WTC11 (cell line): ENCODE measurements around the gene TAF7L. TPM values are rescaled to one million over a fixed set of nuclear protein-coding genes. Genes with fewer than 3 reads are reported as not detected.

Experiments used
- ATAC-seq: fragments of 200-7000 bp; cut with Tn5 transposase; 2 replicates; pipeline ENCODE4 v1.10.0; 2021; ENCODE audit warnings: mild to moderate bottlenecking, moderate library complexity
- CTCF ChIA-PET: fragments of 300-600 bp; sonication (Branson Sonifier 250); formaldehyde crosslinking; loops from one replicate; lab custom pipeline; 2021; ENCODE audit warnings: antibody characterized with exemption; lab: Charles Lee
- POLR2A ChIA-PET: fragments of 350-600 bp; sonication (Branson Sonifier 250); formaldehyde crosslinking; loops from one replicate; lab custom pipeline; 2021; ENCODE audit warnings: antibody characterized with exemption; lab: Charles Lee
- DNase-seq: peaks from one replicate; pipeline ENCODE4 v3.0.0; 2021; ENCODE audit warnings: low spot score
- H3K27ac Mint-ChIP-seq: 2 replicates; pipeline ENCODE4 v1.8.0; 2021; ENCODE audit warnings: mixed read lengths
- H3K27me3 Mint-ChIP-seq: 2 replicates; pipeline ENCODE4 v1.8.0; 2021; ENCODE audit warnings: low read depth, mild to moderate bottlenecking, moderate library complexity, mixed read lengths
- H3K36me3 Mint-ChIP-seq: 2 replicates; pipeline ENCODE4 v1.8.0; 2021; ENCODE audit warnings: mixed read lengths
- H3K4me1 Mint-ChIP-seq: 2 replicates; pipeline ENCODE4 v1.8.0; 2022; ENCODE audit warnings: mixed read lengths
- H3K4me3 Mint-ChIP-seq: 2 replicates; pipeline ENCODE4 v1.8.0; 2021; ENCODE audit warnings: mild to moderate bottlenecking, moderate library complexity, mixed read lengths
- H3K9me3 Mint-ChIP-seq: 2 replicates; pipeline ENCODE4 v1.8.0; 2021; ENCODE audit warnings: mixed read lengths
- HMGA2 ChIP-seq: fragments of 250-450 bp; sonication (Bioruptor Pico); IDR thresholded peaks from 2 replicates; pipeline ENCODE4 v1.4.0; 2021; ENCODE audit warnings: mild to moderate bottlenecking, moderate library complexity
- IRF2 ChIP-seq: sonication (generic); formaldehyde crosslinking; IDR thresholded peaks from 2 replicates; pipeline ENCODE4 v1.8.0; 2022; ENCODE audit warnings: low read depth, missing genetic modification reagents, borderline replicate concordance
- JUN ChIP-seq: sonication (generic); formaldehyde crosslinking; IDR thresholded peaks from 2 replicates; pipeline ENCODE4 v1.8.0; 2023; ENCODE audit warnings: mild to moderate bottlenecking, missing genetic modification reagents
- MAX ChIP-seq: sonication (generic); formaldehyde crosslinking; IDR thresholded peaks from 2 replicates; pipeline ENCODE4 v1.8.0; 2022; ENCODE audit warnings: mild to moderate bottlenecking, missing genetic modification reagents
- NFYB ChIP-seq: sonication (generic); formaldehyde crosslinking; conservative IDR thresholded peaks from 2 replicates; pipeline ENCODE4 v1.8.0; 2022; ENCODE audit warnings: low read depth, missing genetic modification reagents
- NR2C2 ChIP-seq: sonication (generic); formaldehyde crosslinking; IDR thresholded peaks from 2 replicates; pipeline ENCODE4 v1.8.0; 2022; ENCODE audit warnings: mild to moderate bottlenecking, missing genetic modification reagents
- OVOL2 ChIP-seq: fragments of 250-450 bp; sonication (Bioruptor Pico); IDR thresholded peaks from 2 replicates; pipeline ENCODE4 v1.9.0; 2021; ENCODE audit warnings: mild to moderate bottlenecking, borderline replicate concordance
- SMAD4 ChIP-seq: sonication (generic); formaldehyde crosslinking; IDR thresholded peaks from 2 replicates; pipeline ENCODE4 v1.8.0; 2022; ENCODE audit warnings: mild to moderate bottlenecking, missing genetic modification reagents
- SP1 ChIP-seq: sonication (generic); formaldehyde crosslinking; conservative IDR thresholded peaks from 2 replicates; pipeline ENCODE4 v1.8.1; 2022; ENCODE audit warnings: missing genetic modification reagents
- ZMAT4 ChIP-seq: fragments of 250-450 bp; sonication (Bioruptor Pico); IDR thresholded peaks from 2 replicates; pipeline ENCODE4 v1.9.0; 2021; ENCODE audit warnings: mild to moderate bottlenecking
- ZNF263 ChIP-seq: sonication (generic); formaldehyde crosslinking; IDR thresholded peaks from 2 replicates; pipeline ENCODE4 v1.8.1; 2022; ENCODE audit warnings: low read depth, mild to moderate bottlenecking, moderate library complexity, missing genetic modification reagents
- ZNF317 ChIP-seq: sonication (generic); formaldehyde crosslinking; IDR thresholded peaks from 2 replicates; pipeline ENCODE4 v1.8.1; 2023; ENCODE audit warnings: low read depth, mild to moderate bottlenecking, moderate library complexity, missing genetic modification reagents, borderline replicate concordance
- total RNA-seq: library from RNA; stranded (reverse); gene quantifications from 3 replicates; pipeline ENCODE4 v1.2.3, GENCODE V29; 2021
- TF ChIP-seq, protein P1 (sequence below): fragments of 250-450 bp; sonication (Bioruptor Pico); conservative IDR thresholded peaks from 2 replicates; pipeline ENCODE4 v1.9.0; 2021; ENCODE audit warnings: mild to moderate bottlenecking
- TF ChIP-seq, protein P2 (sequence below): sonication (generic); formaldehyde crosslinking; IDR thresholded peaks from 2 replicates; pipeline ENCODE4 v1.8.1; 2022; ENCODE audit warnings: low read depth, missing genetic modification reagents, borderline replicate concordance
- TF ChIP-seq, protein P3 (sequence below): sonication (generic); formaldehyde crosslinking; IDR thresholded peaks from 2 replicates; pipeline ENCODE4 v1.8.0; 2022; ENCODE audit warnings: mild to moderate bottlenecking, missing genetic modification reagents
- TF ChIP-seq, protein P4 (sequence below): fragments of 250-450 bp; sonication (Bioruptor Pico); IDR thresholded peaks from 2 replicates; pipeline ENCODE4 v1.9.0; 2021; ENCODE audit warnings: mild to moderate bottlenecking

The TAF7L gene
- total RNA-seq, 1 experiment from 2014 or later: 0.17 TPM

DNA sequence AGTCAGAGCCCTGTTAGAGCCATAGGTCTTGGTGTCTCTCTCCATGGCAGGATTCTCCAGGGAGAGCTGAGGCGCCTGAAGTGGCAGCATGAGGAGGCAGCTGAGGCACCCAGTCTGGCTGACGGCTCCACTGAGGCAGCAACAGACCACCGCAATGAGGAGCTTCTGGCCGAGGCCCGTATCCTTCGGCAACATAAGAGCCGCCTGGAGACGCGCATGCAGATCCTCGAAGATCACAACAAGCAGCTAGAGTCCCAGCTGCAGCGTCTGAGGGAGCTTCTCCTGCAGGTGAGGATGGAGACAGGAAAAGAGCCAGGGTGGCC is 32.9 kb downstream of the TAF7L start:
- POLR2A ChIA-PET: no interaction called here

GRCh38 chrX:101257448-101258258 is 33.5 kb downstream of the TAF7L start:
- Mint-ChIP-seq H3K4me1 (peaks cover 7% of the 10 kb centered on the region; the same call in 1 of the 2 replicates), H3K36me3 (no peaks in the 10 kb centered on the region), H3K27me3 (no peaks in the 10 kb centered on the region; the same call in 1 of the 2 replicates), H3K4me3 (no peak overlapping the region), H3K27ac (no peak overlapping the region), H3K9me3 (no peaks in the 10 kb centered on the region)
- ATAC-seq (no peak), DNase-seq (no peak)
- POLR2A ChIA-PET: no interaction called here
- TF ChIP-seq HMGA2 (CRISPR knock-in tag): no peak
- no peak for TF ChIP-seq SMAD4 (CRISPR knock-in tag)
- TF ChIP-seq, protein P1, sequence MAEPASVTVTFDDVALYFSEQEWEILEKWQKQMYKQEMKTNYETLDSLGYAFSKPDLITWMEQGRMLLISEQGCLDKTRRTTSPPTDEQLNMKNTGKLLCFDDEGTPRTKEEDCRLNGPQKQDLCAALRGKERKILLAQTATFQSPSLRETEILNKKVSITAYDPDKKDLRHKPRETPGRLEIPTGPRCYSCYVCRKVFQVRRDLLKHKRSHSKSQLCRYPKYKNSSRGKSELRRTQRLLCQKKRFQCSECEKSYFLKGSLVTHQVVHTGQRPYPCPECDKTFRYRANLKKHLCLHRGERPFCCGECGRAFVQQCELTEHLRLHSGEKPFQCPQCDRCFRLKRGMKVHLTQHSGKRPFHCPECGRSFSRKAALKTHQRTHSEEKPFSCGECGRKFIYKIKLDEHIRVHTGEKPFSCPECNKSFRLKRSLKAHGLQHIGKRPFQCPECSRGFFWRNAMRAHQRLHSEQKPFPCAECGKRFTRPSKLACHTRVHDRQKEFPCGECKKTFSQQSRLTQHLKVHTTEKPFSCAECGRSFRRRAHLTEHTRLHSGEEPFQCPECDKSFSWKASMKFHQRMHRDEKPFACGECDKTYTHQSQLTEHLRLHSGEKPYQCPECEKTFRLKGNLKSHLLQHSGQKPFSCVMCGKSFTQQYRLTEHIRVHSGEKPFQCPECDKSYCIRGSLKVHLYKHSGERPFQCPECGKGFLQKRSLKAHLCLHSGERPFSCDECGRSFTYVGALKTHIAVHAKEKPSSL (CRISPR knock-in tag): no peak
- CTCF ChIA-PET: no interaction called here

More for the DNA sequence above, 32.9 kb downstream of the TAF7L start:
- no peak for TF ChIP-seq NR2C2 (CRISPR knock-in tag)
- TF ChIP-seq, all 79 proteins: peak for 0
- ATAC-seq: no peak
- H3K9me3 Mint-ChIP-seq: no peaks in the 10 kb centered on the region
- H3K27me3 Mint-ChIP-seq: no peaks in the 10 kb centered on the region; the same call in 1 of the 2 replicates
- H3K4me1 Mint-ChIP-seq: peaks cover 7% of the 10 kb centered on the region; the same call in 1 of the 2 replicates
- H3K36me3 Mint-ChIP-seq: no peaks in the 10 kb centered on the region
- DNase-seq: no peak
- CTCF ChIA-PET: no interaction called here
- H3K4me3 Mint-ChIP-seq: no peak overlapping the region
- H3K27ac Mint-ChIP-seq: no peak overlapping the region

- H3K36me3 Mint-ChIP-seq: no peaks in the 10 kb centered on the region
- CTCF ChIA-PET: no interaction called here
- no peak for ATAC-seq
- no peak overlapping the region for H3K27ac Mint-ChIP-seq
- H3K27me3 Mint-ChIP-seq: no peaks in the 10 kb centered on the region
- TF ChIP-seq HMGA2 (CRISPR knock-in tag) (no peak), ZMAT4 (CRISPR knock-in tag) (no peak), MAX (CRISPR knock-in tag) (no peak), NFYB (CRISPR knock-in tag) (no peak), OVOL2 (no peak), JUN (no peak), ZNF263 (CRISPR knock-in tag) (no peak), ZNF317 (no peak), IRF2 (CRISPR knock-in tag) (no peak), SP1 (CRISPR knock-in tag) (no peak)
- TF ChIP-seq, protein P2, sequence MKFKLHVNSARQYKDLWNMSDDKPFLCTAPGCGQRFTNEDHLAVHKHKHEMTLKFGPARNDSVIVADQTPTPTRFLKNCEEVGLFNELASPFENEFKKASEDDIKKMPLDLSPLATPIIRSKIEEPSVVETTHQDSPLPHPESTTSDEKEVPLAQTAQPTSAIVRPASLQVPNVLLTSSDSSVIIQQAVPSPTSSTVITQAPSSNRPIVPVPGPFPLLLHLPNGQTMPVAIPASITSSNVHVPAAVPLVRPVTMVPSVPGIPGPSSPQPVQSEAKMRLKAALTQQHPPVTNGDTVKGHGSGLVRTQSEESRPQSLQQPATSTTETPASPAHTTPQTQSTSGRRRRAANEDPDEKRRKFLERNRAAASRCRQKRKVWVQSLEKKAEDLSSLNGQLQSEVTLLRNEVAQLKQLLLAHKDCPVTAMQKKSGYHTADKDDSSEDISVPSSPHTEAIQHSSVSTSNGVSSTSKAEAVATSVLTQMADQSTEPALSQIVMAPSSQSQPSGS (CRISPR knock-in tag): no peak
- TF ChIP-seq, protein P3, sequence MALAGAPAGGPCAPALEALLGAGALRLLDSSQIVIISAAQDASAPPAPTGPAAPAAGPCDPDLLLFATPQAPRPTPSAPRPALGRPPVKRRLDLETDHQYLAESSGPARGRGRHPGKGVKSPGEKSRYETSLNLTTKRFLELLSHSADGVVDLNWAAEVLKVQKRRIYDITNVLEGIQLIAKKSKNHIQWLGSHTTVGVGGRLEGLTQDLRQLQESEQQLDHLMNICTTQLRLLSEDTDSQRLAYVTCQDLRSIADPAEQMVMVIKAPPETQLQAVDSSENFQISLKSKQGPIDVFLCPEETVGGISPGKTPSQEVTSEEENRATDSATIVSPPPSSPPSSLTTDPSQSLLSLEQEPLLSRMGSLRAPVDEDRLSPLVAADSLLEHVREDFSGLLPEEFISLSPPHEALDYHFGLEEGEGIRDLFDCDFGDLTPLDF: no peak
- TF ChIP-seq, protein P4, sequence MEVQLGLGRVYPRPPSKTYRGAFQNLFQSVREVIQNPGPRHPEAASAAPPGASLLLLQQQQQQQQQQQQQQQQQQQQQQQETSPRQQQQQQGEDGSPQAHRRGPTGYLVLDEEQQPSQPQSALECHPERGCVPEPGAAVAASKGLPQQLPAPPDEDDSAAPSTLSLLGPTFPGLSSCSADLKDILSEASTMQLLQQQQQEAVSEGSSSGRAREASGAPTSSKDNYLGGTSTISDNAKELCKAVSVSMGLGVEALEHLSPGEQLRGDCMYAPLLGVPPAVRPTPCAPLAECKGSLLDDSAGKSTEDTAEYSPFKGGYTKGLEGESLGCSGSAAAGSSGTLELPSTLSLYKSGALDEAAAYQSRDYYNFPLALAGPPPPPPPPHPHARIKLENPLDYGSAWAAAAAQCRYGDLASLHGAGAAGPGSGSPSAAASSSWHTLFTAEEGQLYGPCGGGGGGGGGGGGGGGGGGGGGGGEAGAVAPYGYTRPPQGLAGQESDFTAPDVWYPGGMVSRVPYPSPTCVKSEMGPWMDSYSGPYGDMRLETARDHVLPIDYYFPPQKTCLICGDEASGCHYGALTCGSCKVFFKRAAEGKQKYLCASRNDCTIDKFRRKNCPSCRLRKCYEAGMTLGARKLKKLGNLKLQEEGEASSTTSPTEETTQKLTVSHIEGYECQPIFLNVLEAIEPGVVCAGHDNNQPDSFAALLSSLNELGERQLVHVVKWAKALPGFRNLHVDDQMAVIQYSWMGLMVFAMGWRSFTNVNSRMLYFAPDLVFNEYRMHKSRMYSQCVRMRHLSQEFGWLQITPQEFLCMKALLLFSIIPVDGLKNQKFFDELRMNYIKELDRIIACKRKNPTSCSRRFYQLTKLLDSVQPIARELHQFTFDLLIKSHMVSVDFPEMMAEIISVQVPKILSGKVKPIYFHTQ (CRISPR knock-in tag): no peak
- TF ChIP-seq, all 79 proteins: peak for 0
- DNase-seq: no peak
- 0 out of 2 replicates have a peak, but pooled peaks cover 2% of the 10 kb centered on the region for H3K4me1 Mint-ChIP-seq
- no peaks in the 10 kb centered on the region for H3K9me3 Mint-ChIP-seq
- no peak overlapping the region for H3K4me3 Mint-ChIP-seq
- POLR2A ChIA-PET: no interaction called here
Observed at GRCh38 chrX:101252634-101253033, 38.5 kb downstream of the TAF7L start.
